GM21723 (cell line): ENCODE results near the gene CACTIN.
"Not testable (repeated sequence)": the region's sequence is repeated elsewhere in the genome, so short reads cannot be mapped to it uniquely, and the experiment has no call there.

ENCODE experiments used
- ATAC-seq: cut with Tn5 transposase; IDR thresholded peaks from one replicate; pipeline ENCODE4 v1.9.1; 2021; ENCODE audit warnings: mild to moderate bottlenecking, moderate library complexity; ENCODE audit not compliant: unreplicated experiment

Gene CACTIN

GRCh38 chr19:3648037-3648905, 21.7 kb upstream of the CACTIN start:
- ATAC-seq = no peak

- ATAC-seq = not testable (repeated sequence)
These were observed 20.5 kb upstream of the CACTIN start for GRCh38 chr19:3647102-3647501.

GRCh38 chr19:3646336-3647092, 19.9 kb upstream of the CACTIN start:
- ATAC-seq = no peak

GRCh38 chr19:3645726-3646125, 19.1 kb upstream of the CACTIN start:
- no peak for ATAC-seq

GRCh38 chr19:3645067-3645396, 18.4 kb upstream of the CACTIN start:
- no peak for ATAC-seq

GRCh38 chr19:3644351-3645066, 17.9 kb upstream of the CACTIN start:
- no peak for ATAC-seq

- no peak for ATAC-seq
These were observed 17.2 kb upstream of the CACTIN start for GRCh38 chr19:3643674-3644313.

- no peak for ATAC-seq
These were observed 16.5 kb upstream of the CACTIN start for GRCh38 chr19:3642987-3643673.

- ATAC-seq = no peak
These were observed 15.7 kb upstream of the CACTIN start for GRCh38 chr19:3642296-3642695.

- ATAC-seq = no peak
These were observed 15.1 kb upstream of the CACTIN start for GRCh38 chr19:3641515-3642269.

GRCh38 chr19:3639479-3639878, 12.9 kb upstream of the CACTIN start:
- no peak for ATAC-seq

GRCh38 chr19:3638208-3639193, 11.9 kb upstream of the CACTIN start:
- ATAC-seq = no peak

GRCh38 chr19:3637621-3638020, 11.0 kb upstream of the CACTIN start:
- no peak for ATAC-seq

- no peak for ATAC-seq
These were observed 10.4 kb upstream of the CACTIN start for GRCh38 chr19:3636962-3637361.

- no peak for ATAC-seq
These were observed 9.9 kb upstream of the CACTIN start for GRCh38 chr19:3636506-3636905.

GRCh38 chr19:3634496-3635045, 8.0 kb upstream of the CACTIN start:
- no peak for ATAC-seq

- no peak for ATAC-seq
These were observed 7.0 kb upstream of the CACTIN start for GRCh38 chr19:3633559-3633988.
